BJ (cell line): ENCODE results near the gene ZDBF2. TPM values are rescaled to one million over a fixed set of nuclear protein-coding genes. Genes with fewer than 3 reads are reported as not detected.

Source experiments
- CTCF ChIA-PET: fragments of 350-600 bp; formaldehyde crosslinking; extraction: SDS; loops from one replicate; lab custom pipeline; 2021; ENCODE audit warnings: antibody characterized with exemption, inconsistent platforms; lab: Yijun Ruan, JAX
- POLR2A ChIA-PET: fragments of 300-600 bp; sonication (Branson Sonifier 250); formaldehyde crosslinking; extraction: SDS; loops from one replicate; lab custom pipeline; 2021; ENCODE audit warnings: antibody characterized with exemption; lab: Charles Lee
- DNase-seq: peaks from one replicate; pipeline ENCODE4 v3.0.0-alpha.2; 2011; ENCODE audit warnings: low read depth
- H3K27me3 ChIP-seq: 2 replicates; pipeline ENCODE4 v1.6.0; 2011; ENCODE audit warnings: low read length; ENCODE audit not compliant: control insufficient read depth, insufficient read depth
- H3K36me3 ChIP-seq: 2 replicates; pipeline ENCODE4 v1.5.1; 2011; ENCODE audit warnings: low read length; ENCODE audit not compliant: control insufficient read depth, insufficient read depth
- H3K4me3 ChIP-seq: 2 replicates; pipeline ENCODE4 v1.5.1; 2011; ENCODE audit warnings: low read depth, mild to moderate bottlenecking, control low read depth, low read length
- CTCF ChIP-seq: IDR thresholded peaks from 2 replicates; pipeline ENCODE4 v1.5.1; 2011; ENCODE audit warnings: low read depth, mild to moderate bottlenecking, control low read depth, inconsistent platforms, low read length, moderate library complexity; ENCODE audit not compliant: insufficient read depth
- polyA plus RNA-seq: library from polyadenylated mRNA; depleted of rRNA; stranded (reverse); fragments of >200 nt; gene quantifications from 2 replicates; pipeline ENCODE4 v1.2.3, GENCODE V29; 2011

ZDBF2 gene
- polyA plus RNA-seq, 1 experiment: 2.5 TPM

GRCh38 chr2:206260188-206261012 lies 14.1 kb upstream of the ZDBF2 start:
- no peak for DNase-seq
- Histone ChIP-seq H3K4me3 (no peak overlapping the region), H3K36me3 (no peaks in the 10 kb centered on the region), H3K27me3 (peaks cover 27% of the 10 kb centered on the region)
- ChIA-PET POLR2A (no interaction called here), CTCF (interaction anchor here (0.6 to 2.7 kb wide), 10 partner anchors 11 to 140 kb away, joined by 3 to 10 read pairs (median 4); partner anchors contain the start of gene ZDBF2)
- TF ChIP-seq CTCF: peak; percentile 58

- DNase-seq: no peak
- ChIA-PET CTCF (interaction anchor here (1.0 to 1.1 kb wide), 2 partner anchors 8 to 104 kb away, joined by 3 to 4 read pairs; partner anchors contain the start of genes EEF1B2 and NDUFS1), POLR2A (interaction anchor here (1.5 kb wide), 1 partner anchor 104 kb away, joined by 6 read pairs; no protein-coding TSS in a partner anchor)
- H3K27me3 ChIP-seq: peaks cover 23% of the 10 kb centered on the region
- H3K4me3 ChIP-seq: no peak overlapping the region
- no peaks in the 10 kb centered on the region for H3K36me3 ChIP-seq
- TF ChIP-seq CTCF: no peak
These were observed 10.4 kb upstream of the ZDBF2 start for GRCh38 chr2:206263959-206264603.

GRCh38 chr2:206266130-206267125 lies 8.0 kb upstream of the ZDBF2 start:
- ChIA-PET CTCF (no interaction called here), POLR2A (no interaction called here)
- Histone ChIP-seq H3K27me3 (peaks cover 13% of the 10 kb centered on the region), H3K36me3 (no peaks in the 10 kb centered on the region), H3K4me3 (no peak overlapping the region)
- no peak for DNase-seq
- no peak for TF ChIP-seq CTCF

- Histone ChIP-seq H3K4me3 (no peak overlapping the region), H3K36me3 (no peaks in the 10 kb centered on the region), H3K27me3 (peaks cover 12% of the 10 kb centered on the region)
- DNase-seq: no peak
- POLR2A ChIA-PET: no interaction called here
- no peak for TF ChIP-seq CTCF
- CTCF ChIA-PET: no interaction called here
These were observed 6.9 kb upstream of the ZDBF2 start for GRCh38 chr2:206267567-206267966.
